ENCODE measurements around the gene CRNKL1. TPM values are rescaled to one million over a fixed set of nuclear protein-coding genes. Genes with fewer than 3 reads are reported as not detected.

The CRNKL1 gene
- polyA plus RNA-seq, 1 donor (not counting 4 experiments of a cell fraction or from before 2014, with no cell fraction given) = 11.0 TPM

- peaks cover 17% of the 10 kb centered on the region for H3K4me1 ChIP-seq (ENCODE audit: control insufficient read depth, extremely low read depth, insufficient read depth, low read length)
- peak overlapping the region; percentile 7 for H3K9ac ChIP-seq (ENCODE audit: control insufficient read depth, extremely low read depth, insufficient read depth, low read length)
- H3K4me2 ChIP-seq (ENCODE audit: control insufficient read depth, extremely low read depth, insufficient read depth, low read depth, low read length) = peak overlapping the region; percentile 17
- H3K9me1 ChIP-seq (ENCODE audit: control insufficient read depth, extremely low read depth, insufficient read depth, low read length) = no peaks in the 10 kb centered on the region
- H3K4me3 ChIP-seq (ENCODE audit: control insufficient read depth in 2 of 3, extremely low read depth in 1 of 3, insufficient read depth in 2 of 3, low read depth in 1 of 3, low read length in 3 of 3) = peak overlapping the region in 2 of 3 experiments; percentile 7 to 22
- peak overlapping the region; percentile 5 for H3K27ac ChIP-seq (ENCODE audit: control insufficient read depth, insufficient read depth, low read length)
- DNase-seq (ENCODE audit: low read depth, low spot score) = no peak
- no peaks in the 10 kb centered on the region for H3K9me3 ChIP-seq (ENCODE audit: control insufficient read depth, low read depth, low read length)
- FAIRE-seq = peak; percentile 71
- H3K27me3 ChIP-seq (ENCODE audit: control insufficient read depth, extremely low read depth, insufficient read depth, low read length) = no peaks in the 10 kb centered on the region
- H3K79me2 ChIP-seq (ENCODE audit: control insufficient read depth, insufficient read depth, low read length) = peaks cover 20% of the 10 kb centered on the region
- H4K20me1 ChIP-seq (ENCODE audit: control insufficient read depth, extremely low read depth, insufficient read depth, low read length) = no peaks in the 10 kb centered on the region
- H3K36me3 ChIP-seq (ENCODE audit: control insufficient read depth in 2 of 2, extremely low read depth in 1 of 2, insufficient read depth in 2 of 2, low read length in 2 of 2) = peaks cover 29 to 37% of the 10 kb centered on the region in 2 experiments
- no peak for TF ChIP-seq EZH2 (IDR thresholded peaks at IDR 0.05; ENCODE audit: low read length)
- no peak for TF ChIP-seq CTCF (optimal IDR thresholded peaks at IDR 0.05 in 1 of 3, IDR thresholded peaks at IDR 0.05 in 1 of 3, conservative IDR thresholded peaks at IDR 0.05 in 1 of 3; ENCODE audit: extremely low read depth in 1 of 3, insufficient read depth in 2 of 3, low read length in 3 of 3)
- H2AFZ ChIP-seq (ENCODE audit: control insufficient read depth, low read length) = no peak overlapping the region
- dilution Hi-C loops (cut with MboI; ENCODE audit: extremely low pct_ligation_motif_present, low sequenced_read_pairs) = no loop called here
These were observed 49.0 kb downstream of the CRNKL1 start for GRCh38 chr20:20003031-20003954.

DNA sequence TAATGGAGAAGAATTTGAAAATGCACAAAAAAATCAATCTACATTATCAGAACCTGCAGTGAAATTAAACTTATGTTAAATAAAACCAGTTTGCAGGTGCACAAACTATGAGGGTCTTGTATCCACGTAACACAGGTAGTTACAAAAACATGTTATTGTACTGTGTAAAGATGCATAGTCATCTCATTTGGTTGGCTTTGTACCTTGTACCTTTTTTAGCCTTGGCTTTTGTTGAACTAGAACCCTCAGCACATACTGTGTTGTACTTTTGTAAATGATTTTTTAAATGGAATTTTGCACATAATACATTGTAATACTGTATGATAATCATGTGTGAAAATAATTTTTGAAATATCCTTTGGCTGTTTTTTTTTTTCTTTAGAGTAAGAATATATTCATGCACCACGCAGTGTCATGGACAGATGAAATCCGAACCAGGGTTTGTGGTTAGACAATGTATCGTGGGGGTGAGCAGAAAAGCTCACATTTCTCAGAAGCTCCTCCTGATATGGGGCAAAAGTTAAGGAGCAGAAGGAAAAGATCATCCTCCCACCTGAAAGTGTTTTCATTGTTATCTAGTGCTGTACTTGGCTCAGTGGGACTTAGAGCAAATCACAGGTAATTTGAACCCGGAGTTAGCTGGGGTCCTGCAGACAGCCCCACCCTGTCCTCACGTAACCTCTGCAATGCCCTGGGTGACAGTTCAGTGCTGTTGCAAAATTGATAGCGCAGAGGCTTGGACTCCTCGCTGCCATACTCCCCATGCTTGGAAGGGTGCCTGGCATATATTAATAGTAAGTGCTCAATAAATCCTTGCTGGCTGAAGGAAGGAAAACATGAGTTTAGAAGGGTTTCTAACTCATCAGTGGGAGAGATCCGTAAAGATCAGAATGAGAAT is 49.9 kb downstream of the CRNKL1 start:
- no peaks in the 10 kb centered on the region for H3K27me3 ChIP-seq (ENCODE audit: control insufficient read depth, extremely low read depth, insufficient read depth, low read length)
- peaks cover 17% of the 10 kb centered on the region for H3K4me1 ChIP-seq (ENCODE audit: control insufficient read depth, extremely low read depth, insufficient read depth, low read length)
- H4K20me1 ChIP-seq (ENCODE audit: control insufficient read depth, extremely low read depth, insufficient read depth, low read length) = no peaks in the 10 kb centered on the region
- dilution Hi-C loops (cut with MboI; ENCODE audit: extremely low pct_ligation_motif_present, low sequenced_read_pairs) = no loop called here
- H3K36me3 ChIP-seq (ENCODE audit: control insufficient read depth in 2 of 2, extremely low read depth in 1 of 2, insufficient read depth in 2 of 2, low read length in 2 of 2) = peaks cover 30 to 41% of the 10 kb centered on the region in 2 experiments
- no peak overlapping the region for H3K4me3 ChIP-seq (ENCODE audit: control insufficient read depth in 2 of 3, extremely low read depth in 1 of 3, insufficient read depth in 2 of 3, low read depth in 1 of 3, low read length in 3 of 3)
- H3K9me1 ChIP-seq (ENCODE audit: control insufficient read depth, extremely low read depth, insufficient read depth, low read length) = no peaks in the 10 kb centered on the region
- DNase-seq (ENCODE audit: low read depth, low spot score) (no peak), FAIRE-seq (no peak)
- H3K9me3 ChIP-seq (ENCODE audit: control insufficient read depth, low read depth, low read length) = no peaks in the 10 kb centered on the region
- no peak for TF ChIP-seq CTCF (optimal IDR thresholded peaks at IDR 0.05 in 1 of 3, IDR thresholded peaks at IDR 0.05 in 1 of 3, conservative IDR thresholded peaks at IDR 0.05 in 1 of 3; ENCODE audit: extremely low read depth in 1 of 3, insufficient read depth in 2 of 3, low read length in 3 of 3)
- TF ChIP-seq EZH2 (IDR thresholded peaks at IDR 0.05; ENCODE audit: low read length) = no peak
- H2AFZ ChIP-seq (ENCODE audit: control insufficient read depth, low read length) = no peak overlapping the region
- no peak overlapping the region for H3K9ac ChIP-seq (ENCODE audit: control insufficient read depth, extremely low read depth, insufficient read depth, low read length)
- H3K79me2 ChIP-seq (ENCODE audit: control insufficient read depth, insufficient read depth, low read length) = peaks cover 20% of the 10 kb centered on the region
- no peak overlapping the region for H3K4me2 ChIP-seq (ENCODE audit: control insufficient read depth, extremely low read depth, insufficient read depth, low read depth, low read length)
- no peak overlapping the region for H3K27ac ChIP-seq (ENCODE audit: control insufficient read depth, insufficient read depth, low read length)

Measured in keratinocyte (primary cell).